NB4 (cell line): ENCODE measurements around the gene SLC26A9.

Experiments
- MYC ChIP-seq: IDR thresholded peaks from 2 replicates; pipeline ENCODE4 v1.6.1; 2011; ENCODE audit warnings: low read depth, low read length
- POLR2A ChIP-seq: IDR thresholded peaks from 2 replicates; pipeline ENCODE4 v1.6.1; 2011; ENCODE audit warnings: mild to moderate bottlenecking; ENCODE audit not compliant: insufficient read length; ENCODE audit errors: extremely low read depth
- TF ChIP-seq, protein P1 (sequence below): IDR thresholded peaks from one replicate; pipeline ENCODE4 v1.5.1; 2012; ENCODE audit warnings: low read depth, low read length
- TF ChIP-seq, protein P2 (sequence below): IDR thresholded peaks from 2 replicates; pipeline ENCODE4 v1.6.1; 2011; ENCODE audit warnings: low read depth, low read length

DNA sequence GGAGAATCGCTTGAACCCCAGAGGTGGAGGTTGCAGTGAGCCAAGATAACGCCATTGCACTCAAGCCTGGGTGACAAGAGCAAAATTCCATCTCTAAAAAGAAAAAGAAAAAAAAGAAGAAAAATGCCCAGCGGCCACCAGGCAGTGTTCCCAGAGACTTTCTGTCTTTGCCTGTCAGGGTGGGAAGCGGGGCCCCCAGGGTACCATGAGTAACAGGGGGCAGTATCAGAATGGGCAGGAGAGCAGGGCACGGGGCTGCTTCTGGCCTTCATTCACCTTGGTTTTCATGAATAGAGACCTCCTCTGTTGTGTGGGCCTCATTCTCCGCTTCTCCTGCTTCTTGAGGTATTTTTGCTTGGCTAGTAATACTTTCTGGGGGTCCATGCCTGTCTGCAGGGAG, 20.4 kb downstream of the SLC26A9 start:
- TF ChIP-seq, protein P1, sequence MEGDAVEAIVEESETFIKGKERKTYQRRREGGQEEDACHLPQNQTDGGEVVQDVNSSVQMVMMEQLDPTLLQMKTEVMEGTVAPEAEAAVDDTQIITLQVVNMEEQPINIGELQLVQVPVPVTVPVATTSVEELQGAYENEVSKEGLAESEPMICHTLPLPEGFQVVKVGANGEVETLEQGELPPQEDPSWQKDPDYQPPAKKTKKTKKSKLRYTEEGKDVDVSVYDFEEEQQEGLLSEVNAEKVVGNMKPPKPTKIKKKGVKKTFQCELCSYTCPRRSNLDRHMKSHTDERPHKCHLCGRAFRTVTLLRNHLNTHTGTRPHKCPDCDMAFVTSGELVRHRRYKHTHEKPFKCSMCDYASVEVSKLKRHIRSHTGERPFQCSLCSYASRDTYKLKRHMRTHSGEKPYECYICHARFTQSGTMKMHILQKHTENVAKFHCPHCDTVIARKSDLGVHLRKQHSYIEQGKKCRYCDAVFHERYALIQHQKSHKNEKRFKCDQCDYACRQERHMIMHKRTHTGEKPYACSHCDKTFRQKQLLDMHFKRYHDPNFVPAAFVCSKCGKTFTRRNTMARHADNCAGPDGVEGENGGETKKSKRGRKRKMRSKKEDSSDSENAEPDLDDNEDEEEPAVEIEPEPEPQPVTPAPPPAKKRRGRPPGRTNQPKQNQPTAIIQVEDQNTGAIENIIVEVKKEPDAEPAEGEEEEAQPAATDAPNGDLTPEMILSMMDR: no peak
- no peak for TF ChIP-seq POLR2A
- TF ChIP-seq, protein P2, sequence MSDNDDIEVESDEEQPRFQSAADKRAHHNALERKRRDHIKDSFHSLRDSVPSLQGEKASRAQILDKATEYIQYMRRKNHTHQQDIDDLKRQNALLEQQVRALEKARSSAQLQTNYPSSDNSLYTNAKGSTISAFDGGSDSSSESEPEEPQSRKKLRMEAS: no peak
- TF ChIP-seq MYC: no peak
